ACC112 (cell line): ENCODE results near the gene CEP63.

Experiments
- H2AFZ ChIP-seq: fragments of 200-600 bp; sonication (generic); one replicate; pipeline ENCODE4 v1.6.0; 2017; ENCODE audit warnings: antibody characterized with exemption, low read length; ENCODE audit not compliant: unreplicated experiment
- H3K27ac ChIP-seq: fragments of 200-600 bp; sonication (generic); 2 replicates; pipeline ENCODE4 v1.5.1; 2014; ENCODE audit warnings: low read depth, mild to moderate bottlenecking, antibody characterized with exemption, low read length, moderate library complexity
- H3K27me3 ChIP-seq: fragments of 200-600 bp; sonication (generic); 2 replicates; pipeline ENCODE4 v1.6.1; 2014; ENCODE audit warnings: mild to moderate bottlenecking, antibody characterized with exemption, low read length, moderate library complexity, mixed read lengths; ENCODE audit not compliant: insufficient read depth
- H3K36me3 ChIP-seq: fragments of 200-600 bp; sonication (generic); 2 replicates; pipeline ENCODE4 v1.6.1; 2016; ENCODE audit warnings: mild to moderate bottlenecking, antibody characterized with exemption, low read length, moderate library complexity, mixed read lengths; ENCODE audit not compliant: insufficient read depth
- H3K4me1 ChIP-seq: fragments of 200-600 bp; sonication (generic); one replicate; pipeline ENCODE4 v1.6.1; 2016; ENCODE audit warnings: low read length, mixed read lengths; ENCODE audit not compliant: insufficient read depth, unreplicated experiment, control insufficient read depth
- H3K4me3 ChIP-seq: fragments of 200-600 bp; sonication (generic); 2 replicates; pipeline ENCODE4 v1.5.1; 2014; ENCODE audit warnings: mild to moderate bottlenecking, low read depth, low read length
- H3K79me2 ChIP-seq: fragments of 200-600 bp; sonication (generic); one replicate; pipeline ENCODE4 v1.6.0; 2016; ENCODE audit warnings: low read length; ENCODE audit not compliant: control insufficient read depth, unreplicated experiment, insufficient read depth

Gene CEP63

DNA sequence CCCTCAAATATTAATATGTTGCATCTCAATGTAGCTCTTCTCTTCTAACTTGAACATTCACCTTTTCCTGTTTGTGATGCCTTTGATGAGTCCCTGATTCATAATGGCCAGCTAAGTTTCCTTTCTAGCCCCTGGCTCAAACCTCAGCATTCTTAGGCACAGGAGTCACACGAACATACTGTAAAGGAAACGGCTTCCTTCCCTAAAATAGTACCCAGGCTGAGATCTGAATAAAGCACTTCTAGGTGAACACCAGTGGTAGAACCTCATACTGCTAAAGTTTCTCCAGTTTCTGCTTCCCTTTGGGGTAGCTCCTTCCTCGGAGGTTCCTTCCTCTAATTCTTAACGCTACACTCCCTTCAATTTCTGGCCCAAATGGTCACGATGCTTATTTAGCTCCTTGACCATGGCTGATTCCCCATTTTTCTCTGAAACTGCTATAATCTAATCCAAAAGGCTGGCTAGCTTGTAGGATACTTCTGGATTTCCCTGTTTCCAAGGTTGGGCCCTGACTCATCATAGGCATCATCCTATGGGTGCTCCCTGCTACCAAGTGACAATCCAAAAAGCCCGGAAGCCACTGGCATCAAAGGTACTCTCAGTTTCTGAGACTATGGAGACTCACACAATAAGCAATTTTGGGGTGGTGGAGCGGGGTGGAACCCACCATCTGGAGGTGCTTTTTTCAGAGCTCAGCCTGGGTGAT, 2.5 kb upstream of the CEP63 start:
- Histone ChIP-seq H3K79me2 (peaks cover 59% of the 10 kb centered on the region), H3K36me3 (peaks cover 34% of the 10 kb centered on the region), H3K27me3 (no peaks in the 10 kb centered on the region), H3K4me3 (peak overlapping the region; percentile 94), H3K4me1 (peaks cover 41% of the 10 kb centered on the region), H2AFZ (no peak overlapping the region), H3K27ac (peak overlapping the region; percentile 95)

DNA sequence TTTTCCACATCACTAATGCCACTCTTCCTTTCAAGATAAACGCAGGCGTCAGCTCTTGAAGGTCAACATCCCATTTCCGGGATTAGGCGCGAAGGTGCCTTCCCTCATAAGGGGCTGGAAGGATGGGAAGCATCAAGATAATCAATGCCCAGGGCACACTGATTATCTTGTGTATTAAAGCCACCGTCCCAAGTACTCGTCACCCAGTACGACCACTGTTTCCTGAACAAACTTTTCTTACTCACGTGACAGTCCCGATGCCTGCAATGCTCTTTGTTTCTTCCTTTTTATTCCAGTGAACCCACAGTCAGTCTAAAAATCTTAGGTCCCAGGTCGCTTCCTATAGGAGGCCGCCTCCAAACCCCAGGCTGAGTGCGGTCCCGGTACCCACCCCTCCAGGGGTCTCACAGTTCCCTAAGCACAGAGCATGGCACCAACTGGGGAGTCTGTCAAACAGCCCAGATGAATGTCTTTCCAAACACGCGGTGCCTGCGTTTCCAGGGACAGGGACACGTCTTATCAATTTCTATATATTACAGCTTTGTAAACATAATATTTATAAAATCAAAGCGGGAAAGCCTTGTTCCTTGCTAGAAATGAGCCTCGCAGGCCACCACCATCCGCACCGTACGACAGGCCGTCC, 661 bp upstream of the CEP63 start:
- Histone ChIP-seq H3K79me2 (peaks cover 69% of the 10 kb centered on the region), H3K4me1 (peaks cover 41% of the 10 kb centered on the region), H3K27me3 (no peaks in the 10 kb centered on the region), H3K4me3 (peak overlapping the region; percentile 94), H3K27ac (peak overlapping the region; percentile 95), H2AFZ (peak overlapping the region; percentile 88), H3K36me3 (peaks cover 24% of the 10 kb centered on the region; the same call in 1 of the 2 replicates)

DNA sequence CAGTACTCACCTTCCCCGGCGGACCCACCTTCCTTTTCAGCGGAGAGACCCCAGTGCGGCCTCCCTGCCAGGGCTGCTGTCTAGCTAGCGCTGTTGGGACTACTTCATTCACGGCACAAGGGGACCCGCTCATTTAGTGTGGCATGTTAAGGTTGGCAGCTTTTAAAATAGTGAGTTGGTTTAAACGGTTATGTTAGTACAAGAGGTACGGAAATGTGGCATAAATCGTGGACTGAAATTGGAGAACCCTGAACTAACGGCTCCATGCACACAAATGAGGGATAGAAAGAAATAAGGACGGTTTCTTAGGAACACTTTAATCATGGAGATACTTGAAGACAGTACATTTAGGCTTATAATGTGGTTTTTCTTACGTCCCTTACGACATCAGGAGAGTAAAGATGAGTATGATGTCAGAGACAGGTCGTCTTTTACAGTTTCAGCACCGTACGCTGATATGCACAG, 752 bp downstream of the CEP63 start:
- Histone ChIP-seq H3K36me3 (peaks cover 11% of the 10 kb centered on the region; the same call in 1 of the 2 replicates), H3K79me2 (peaks cover 67% of the 10 kb centered on the region)

DNA sequence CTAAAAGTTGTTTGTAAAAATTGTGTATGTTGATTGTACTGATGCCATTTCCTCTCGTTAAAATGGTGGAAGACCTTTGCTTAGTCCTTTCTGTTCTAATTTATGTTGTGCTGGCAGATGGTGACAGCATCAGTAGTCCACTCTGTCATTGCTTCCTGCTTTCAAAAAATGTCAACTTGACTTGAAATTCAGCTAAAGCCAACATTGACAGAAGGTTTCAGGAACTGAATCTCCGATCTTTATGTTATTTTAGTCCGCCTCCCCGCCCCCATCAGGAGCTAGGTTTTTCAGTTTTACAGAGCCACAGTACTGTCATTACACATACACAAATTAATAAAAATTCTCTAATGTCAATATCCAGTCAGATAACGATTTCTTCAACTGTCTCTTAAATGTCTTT, 1.5 kb downstream of the CEP63 start:
- Histone ChIP-seq H3K27me3 (no peaks in the 10 kb centered on the region), H3K27ac (peak overlapping the region; percentile 95; the same call in 1 of the 2 replicates), H3K4me1 (peaks cover 31% of the 10 kb centered on the region), H3K79me2 (peaks cover 64% of the 10 kb centered on the region), H3K4me3 (peak overlapping the region; percentile 94), H2AFZ (no peak overlapping the region), H3K36me3 (0 out of 2 replicates have a peak, but pooled peaks cover 5% of the 10 kb centered on the region)

More for the DNA sequence above, 752 bp downstream of the CEP63 start:
- Histone ChIP-seq H3K27me3 (no peaks in the 10 kb centered on the region), H3K27ac (peak overlapping the region; percentile 95), H2AFZ (peak overlapping the region; percentile 20), H3K4me1 (peaks cover 35% of the 10 kb centered on the region), H3K4me3 (peak overlapping the region; percentile 94)

DNA sequence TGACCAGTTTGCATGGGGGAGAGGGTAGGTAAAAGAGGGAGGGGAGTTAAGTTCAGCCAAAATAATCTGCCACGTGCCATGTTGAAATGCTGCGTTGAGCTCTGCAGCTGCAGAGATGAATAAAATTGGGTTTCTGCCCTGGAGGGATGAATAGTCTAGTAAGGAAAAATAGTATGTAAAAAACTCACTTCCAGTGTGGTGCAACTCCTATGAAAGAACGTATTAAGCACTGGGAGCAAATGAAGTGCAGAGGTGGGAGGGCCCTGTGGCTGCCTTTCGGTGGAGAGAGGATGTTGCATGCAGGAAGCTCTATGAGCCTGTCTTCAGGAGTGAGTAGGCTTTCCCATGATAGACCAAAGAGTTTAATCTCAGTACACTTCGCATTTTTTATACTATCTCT, 8.6 kb downstream of the CEP63 start:
- Histone ChIP-seq H3K4me3 (no peak overlapping the region), H3K4me1 (no peaks in the 10 kb centered on the region), H2AFZ (no peak overlapping the region), H3K27ac (no peak overlapping the region), H3K27me3 (no peaks in the 10 kb centered on the region), H3K36me3 (peaks cover 17% of the 10 kb centered on the region), H3K79me2 (peaks cover 55% of the 10 kb centered on the region)

DNA sequence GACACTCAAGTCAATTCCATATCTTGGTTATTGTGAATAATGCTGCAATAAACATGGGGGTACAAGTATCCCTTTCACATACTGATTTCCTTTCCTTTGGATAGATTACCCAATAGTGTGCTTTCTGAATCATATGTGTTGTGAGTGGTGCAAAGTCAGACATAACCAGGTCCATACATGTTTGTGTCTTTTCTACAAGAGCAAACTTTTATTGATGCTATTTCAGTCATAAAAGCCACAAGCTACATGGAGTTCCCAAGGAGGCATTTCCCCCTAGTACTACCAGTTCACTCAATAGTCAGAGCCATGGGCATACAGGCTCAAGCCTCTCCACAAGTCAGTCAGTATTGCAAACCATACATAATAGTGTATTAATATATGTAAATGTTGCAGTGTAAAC, 10.1 kb downstream of the CEP63 start:
- H3K4me1 ChIP-seq, result no peaks in the 10 kb centered on the region
- H2AFZ ChIP-seq, result no peak overlapping the region
- H3K27me3 ChIP-seq, result no peaks in the 10 kb centered on the region
- H3K4me3 ChIP-seq, result no peak overlapping the region
- H3K79me2 ChIP-seq, result peaks cover 54% of the 10 kb centered on the region
- peaks cover 17% of the 10 kb centered on the region for H3K36me3 ChIP-seq
- no peak overlapping the region for H3K27ac ChIP-seq

DNA sequence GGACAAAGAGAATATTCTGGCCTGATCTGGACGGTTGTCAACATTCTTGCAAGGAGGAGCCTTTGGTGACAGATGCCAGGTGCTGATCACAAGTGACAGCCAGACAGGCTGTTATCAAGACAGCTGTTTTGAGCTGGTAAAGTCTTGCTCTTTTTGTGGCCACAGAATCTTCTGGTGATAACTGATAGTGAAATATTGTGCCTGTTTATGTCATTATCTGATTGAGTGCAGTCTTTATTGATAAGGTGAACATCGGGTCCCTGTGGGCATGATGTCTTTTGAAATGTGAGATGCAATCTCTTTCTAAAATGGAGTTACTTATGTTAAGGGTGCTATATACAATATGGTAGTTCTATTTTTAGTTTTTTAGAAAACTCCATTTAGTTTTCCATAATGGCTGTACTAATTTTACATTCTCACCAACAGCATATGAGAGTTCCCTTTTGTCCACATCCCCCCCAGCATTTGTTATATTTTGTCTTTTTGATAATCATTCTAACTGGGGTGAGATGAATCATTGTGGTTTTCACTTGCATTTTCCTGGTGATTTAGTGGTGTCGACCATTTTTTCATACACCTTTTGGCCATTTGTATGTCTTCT, 10.7 kb downstream of the CEP63 start:
- Histone ChIP-seq H3K36me3 (peaks cover 17% of the 10 kb centered on the region), H2AFZ (no peak overlapping the region), H3K79me2 (peaks cover 56% of the 10 kb centered on the region), H3K4me3 (no peak overlapping the region), H3K4me1 (no peaks in the 10 kb centered on the region), H3K27me3 (no peaks in the 10 kb centered on the region), H3K27ac (no peak overlapping the region)

DNA sequence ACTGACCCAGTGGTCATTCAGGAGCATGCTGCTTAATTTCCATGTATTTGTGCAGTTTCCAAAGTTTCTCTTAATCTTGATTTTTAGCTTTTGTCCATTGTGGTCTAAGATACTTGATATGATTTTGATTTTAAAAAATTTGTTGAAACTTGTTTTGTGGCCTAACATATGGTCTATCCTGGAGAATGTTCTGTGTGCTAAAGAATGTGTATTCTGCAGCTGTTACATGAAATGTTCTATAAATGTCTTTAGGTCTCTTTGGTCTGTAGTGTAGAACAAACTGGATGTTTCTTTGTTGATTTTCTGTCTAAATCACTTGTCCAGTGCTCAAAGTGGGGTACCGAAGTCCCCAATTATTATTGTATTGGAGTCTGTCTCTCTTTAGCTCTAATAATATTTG, 17.4 kb downstream of the CEP63 start:
- Histone ChIP-seq H3K27ac (no peak overlapping the region), H3K4me1 (no peaks in the 10 kb centered on the region), H3K4me3 (no peak overlapping the region), H3K36me3 (peaks cover 36% of the 10 kb centered on the region), H3K79me2 (peaks cover 68% of the 10 kb centered on the region), H2AFZ (no peak overlapping the region), H3K27me3 (no peaks in the 10 kb centered on the region)

DNA sequence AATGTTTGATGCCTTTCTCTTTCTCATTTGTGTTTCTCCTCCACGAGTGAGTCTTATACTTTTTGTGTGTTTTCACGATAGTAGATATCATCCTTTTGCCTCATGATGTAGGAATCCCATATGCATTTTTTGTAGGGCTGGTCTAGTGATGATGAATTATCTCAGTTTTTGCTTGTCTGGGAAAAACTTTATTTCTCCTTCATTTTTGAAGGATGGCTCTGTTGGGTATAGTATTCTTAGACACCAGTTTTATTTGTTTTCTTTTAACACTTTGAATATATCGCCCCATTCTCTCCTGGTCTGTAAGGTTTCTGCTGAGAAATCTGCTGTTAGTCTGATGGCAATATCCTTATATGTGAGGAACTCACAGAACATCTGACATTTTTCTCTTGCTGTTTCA, 18.3 kb downstream of the CEP63 start:
- peaks cover 39% of the 10 kb centered on the region for H3K36me3 ChIP-seq
- H3K27ac ChIP-seq, result no peak overlapping the region
- no peaks in the 10 kb centered on the region for H3K27me3 ChIP-seq
- H3K79me2 ChIP-seq, result peaks cover 59% of the 10 kb centered on the region
- H3K4me3 ChIP-seq, result no peak overlapping the region
- no peaks in the 10 kb centered on the region for H3K4me1 ChIP-seq
- no peak overlapping the region for H2AFZ ChIP-seq

DNA sequence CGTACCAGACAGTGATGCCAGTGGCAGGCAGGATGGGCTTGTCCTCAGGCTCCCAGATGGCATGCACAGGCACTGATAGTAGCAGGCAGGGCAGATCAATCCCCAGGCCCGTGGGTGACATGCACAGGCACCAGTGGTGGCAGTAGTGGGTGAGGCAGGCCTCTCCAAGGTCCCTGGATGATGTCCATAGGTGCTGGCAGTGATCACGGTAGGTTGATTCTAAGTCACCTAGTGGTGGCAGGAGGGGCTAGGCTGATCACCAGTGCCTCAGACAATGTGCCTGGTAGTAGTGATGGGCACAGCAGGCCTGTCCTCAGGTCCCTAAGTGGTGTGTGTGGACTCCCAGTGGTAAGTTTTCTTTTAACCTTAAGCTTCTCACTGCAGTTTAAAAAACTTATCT, 19.6 kb downstream of the CEP63 start:
- H3K27me3 ChIP-seq, result no peaks in the 10 kb centered on the region
- no peaks in the 10 kb centered on the region for H3K4me1 ChIP-seq
- no peak overlapping the region for H3K4me3 ChIP-seq
- no peak overlapping the region for H2AFZ ChIP-seq
- H3K27ac ChIP-seq, result no peak overlapping the region
- peaks cover 43% of the 10 kb centered on the region for H3K36me3 ChIP-seq
- H3K79me2 ChIP-seq, result peaks cover 50% of the 10 kb centered on the region
